Renal cortex interstitium (tissue), 11 donors: Measurements from ENCODE around the gene ZNF444. TPM values are rescaled to one million over a fixed set of nuclear protein-coding genes. Genes with fewer than 3 reads are reported as not detected.

Experiments
- DNase-seq, 11 donors: peaks; one replicate each; pipeline ENCODE4 v3.0.0-alpha.2; 2013; ENCODE audit warnings: low read depth in 9 of 11, low spot score in 4 of 11; ENCODE audit errors: extremely low read depth in 1 of 11
- polyA plus RNA-seq, 3 donors: library from polyadenylated mRNA; unstranded; fragments of 120-200 nt; gene quantifications; one replicate each; pipeline ENCODE4 v1.2.1, GENCODE V29; 2013; ENCODE audit not compliant: insufficient read length in 3 of 3

Gene ZNF444
- polyA plus RNA-seq, 3 donors, result 21.3 to 41.4 (median 36.1) TPM

- no peak for DNase-seq
These were observed 23.7 kb upstream of the ZNF444 start for GRCh38 chr19:56117376-56117884.

GRCh38 chr19:56117889-56118288 is 23.2 kb upstream of the ZNF444 start:
- DNase-seq, result no peak

- DNase-seq, result no peak
These were observed 22.2 kb upstream of the ZNF444 start for GRCh38 chr19:56118666-56119581.

GRCh38 chr19:56119582-56119978 is 21.5 kb upstream of the ZNF444 start:
- no peak for DNase-seq

- no peak for DNase-seq
These were observed 21.1 kb upstream of the ZNF444 start for GRCh38 chr19:56120002-56120370.

GRCh38 chr19:56120371-56121179 is 20.5 kb upstream of the ZNF444 start:
- DNase-seq, result peak in 1 of 11 donors; percentile 62

- DNase-seq, result peak; percentile 96 to 99 (median 98)
These were observed 19.6 kb upstream of the ZNF444 start, which contains the start of gene ZNF787 for GRCh38 chr19:56121180-56122167. Gene ZNF787 (minus strand): TSS chr19:56121295. CDS start chr19:56103217, 18,078 bp downstream.

- DNase-seq, result no peak
These were observed 17.7 kb upstream of the ZNF444 start for GRCh38 chr19:56123266-56123891.

GRCh38 chr19:56124578-56124977 is 16.5 kb upstream of the ZNF444 start:
- DNase-seq, result no peak

- DNase-seq, result no peak
These were observed 15.1 kb upstream of the ZNF444 start for GRCh38 chr19:56125806-56126590.

GRCh38 chr19:56126983-56127780 is 13.9 kb upstream of the ZNF444 start:
- no peak for DNase-seq

- DNase-seq, result no peak
These were observed 11.1 kb upstream of the ZNF444 start for GRCh38 chr19:56130006-56130405.

- DNase-seq, result no peak
These were observed 9.4 kb upstream of the ZNF444 start for GRCh38 chr19:56131651-56132050.

- DNase-seq, result peak in 3 of 11 donors; percentile 49 to 71 (median 54)
These were observed 8.7 kb upstream of the ZNF444 start for GRCh38 chr19:56132316-56132822.

GRCh38 chr19:56133858-56134653 is 7.0 kb upstream of the ZNF444 start:
- no peak for DNase-seq

GRCh38 chr19:56134654-56134921 is 6.5 kb upstream of the ZNF444 start:
- no peak for DNase-seq
